ENCODE measurements around the gene CR1L. TPM values are rescaled to one million over a fixed set of nuclear protein-coding genes. Genes with fewer than 3 reads are reported as not detected.
"Not testable (repeated sequence)": the region's sequence is repeated elsewhere in the genome, so short reads cannot be mapped to it uniquely, and the experiment has no call there.

CR1L gene
- total RNA-seq, 1 donor from 2014 or later, result not detected

DNA sequence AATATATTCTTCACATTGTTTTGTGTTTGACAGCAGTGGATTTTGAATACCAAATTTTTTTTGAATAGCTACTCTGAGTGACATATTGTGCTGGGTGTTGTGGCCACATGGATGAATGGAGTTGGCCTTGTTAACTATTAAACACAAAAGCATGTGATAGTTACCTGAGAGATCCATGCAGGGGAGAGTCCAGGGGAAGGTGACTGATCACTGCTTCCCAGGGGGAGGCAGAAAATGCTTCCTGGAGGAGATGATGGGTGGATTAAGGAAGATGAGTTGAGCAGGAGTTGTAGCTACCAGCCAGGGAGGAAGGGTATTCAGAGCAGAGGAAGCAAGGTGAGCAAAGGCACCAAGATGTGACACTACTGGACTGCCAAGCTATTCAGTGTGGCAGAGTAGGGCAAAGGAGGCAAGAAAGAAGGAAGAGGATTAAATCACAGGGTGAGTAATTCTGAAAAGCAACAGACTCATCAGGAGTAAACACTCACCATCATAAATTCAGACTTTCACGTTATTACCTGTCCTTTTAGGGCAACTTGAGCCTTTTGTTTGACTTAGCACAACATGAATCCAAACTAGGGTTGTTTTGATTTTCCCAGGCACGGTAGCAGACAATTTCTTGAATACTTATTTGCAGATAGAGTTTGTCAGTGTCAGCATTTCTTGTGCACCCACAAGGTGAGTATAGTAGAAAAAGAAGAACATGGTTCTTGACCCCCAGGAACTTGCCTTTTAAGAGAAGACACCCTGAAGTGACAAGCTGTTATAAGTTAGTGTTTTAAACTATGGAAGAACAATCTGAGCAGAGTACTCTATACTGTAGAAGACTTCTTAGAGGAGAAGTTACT lies 111.1 kb downstream of the CR1L start:
- TF ChIP-seq, protein P1, sequence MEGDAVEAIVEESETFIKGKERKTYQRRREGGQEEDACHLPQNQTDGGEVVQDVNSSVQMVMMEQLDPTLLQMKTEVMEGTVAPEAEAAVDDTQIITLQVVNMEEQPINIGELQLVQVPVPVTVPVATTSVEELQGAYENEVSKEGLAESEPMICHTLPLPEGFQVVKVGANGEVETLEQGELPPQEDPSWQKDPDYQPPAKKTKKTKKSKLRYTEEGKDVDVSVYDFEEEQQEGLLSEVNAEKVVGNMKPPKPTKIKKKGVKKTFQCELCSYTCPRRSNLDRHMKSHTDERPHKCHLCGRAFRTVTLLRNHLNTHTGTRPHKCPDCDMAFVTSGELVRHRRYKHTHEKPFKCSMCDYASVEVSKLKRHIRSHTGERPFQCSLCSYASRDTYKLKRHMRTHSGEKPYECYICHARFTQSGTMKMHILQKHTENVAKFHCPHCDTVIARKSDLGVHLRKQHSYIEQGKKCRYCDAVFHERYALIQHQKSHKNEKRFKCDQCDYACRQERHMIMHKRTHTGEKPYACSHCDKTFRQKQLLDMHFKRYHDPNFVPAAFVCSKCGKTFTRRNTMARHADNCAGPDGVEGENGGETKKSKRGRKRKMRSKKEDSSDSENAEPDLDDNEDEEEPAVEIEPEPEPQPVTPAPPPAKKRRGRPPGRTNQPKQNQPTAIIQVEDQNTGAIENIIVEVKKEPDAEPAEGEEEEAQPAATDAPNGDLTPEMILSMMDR (IDR thresholded peaks at IDR 0.05), result no peak
- Mint-ChIP-seq H3K9me3 (ENCODE audit: low read depth) (no peaks in the 10 kb centered on the region), H3K4me1 (ENCODE audit: low read depth) (peaks cover 35% of the 10 kb centered on the region), H3K27ac (ENCODE audit: unreplicated experiment) (no peak overlapping the region), H3K27me3 (ENCODE audit: low read depth) (no peaks in the 10 kb centered on the region), H3K4me3 (ENCODE audit: unreplicated experiment) (no peak overlapping the region), H3K36me3 (ENCODE audit: low read depth) (peaks cover 7% of the 10 kb centered on the region)
- no peak for DNase-seq (ENCODE audit: low spot score)

DNA sequence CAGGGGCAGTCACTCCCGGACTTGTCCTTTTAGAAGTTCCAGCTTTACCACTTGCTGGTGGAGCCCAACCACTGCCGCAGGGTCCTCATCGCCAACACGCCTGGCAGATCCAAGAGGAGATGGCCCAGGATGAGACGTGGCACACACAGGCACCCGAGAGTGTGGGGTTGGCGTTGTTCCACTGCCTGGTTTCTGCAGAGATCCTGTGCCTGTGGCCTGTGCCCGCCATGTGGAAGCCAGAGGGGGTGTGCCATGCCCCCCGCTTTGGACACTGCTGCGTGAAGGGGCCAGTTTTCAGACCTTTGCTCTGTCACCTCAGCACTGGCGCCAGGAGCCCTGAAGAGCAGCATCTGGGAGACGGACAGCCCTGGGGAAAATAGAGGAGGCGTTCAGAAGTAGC lies 117.7 kb downstream of the CR1L start:
- no peak overlapping the region for H3K27ac Mint-ChIP-seq (ENCODE audit: unreplicated experiment)
- DNase-seq (ENCODE audit: low spot score), result peak; percentile 86
- H3K9me3 Mint-ChIP-seq (ENCODE audit: low read depth), result no peaks in the 10 kb centered on the region
- H3K4me1 Mint-ChIP-seq (ENCODE audit: low read depth), result peaks cover 7% of the 10 kb centered on the region
- no peaks in the 10 kb centered on the region for H3K27me3 Mint-ChIP-seq (ENCODE audit: low read depth)
- H3K4me3 Mint-ChIP-seq (ENCODE audit: unreplicated experiment), result no peak overlapping the region
- TF ChIP-seq, protein P1 (IDR thresholded peaks at IDR 0.05), result no peak
- H3K36me3 Mint-ChIP-seq (ENCODE audit: low read depth), result peaks cover 30% of the 10 kb centered on the region

DNA sequence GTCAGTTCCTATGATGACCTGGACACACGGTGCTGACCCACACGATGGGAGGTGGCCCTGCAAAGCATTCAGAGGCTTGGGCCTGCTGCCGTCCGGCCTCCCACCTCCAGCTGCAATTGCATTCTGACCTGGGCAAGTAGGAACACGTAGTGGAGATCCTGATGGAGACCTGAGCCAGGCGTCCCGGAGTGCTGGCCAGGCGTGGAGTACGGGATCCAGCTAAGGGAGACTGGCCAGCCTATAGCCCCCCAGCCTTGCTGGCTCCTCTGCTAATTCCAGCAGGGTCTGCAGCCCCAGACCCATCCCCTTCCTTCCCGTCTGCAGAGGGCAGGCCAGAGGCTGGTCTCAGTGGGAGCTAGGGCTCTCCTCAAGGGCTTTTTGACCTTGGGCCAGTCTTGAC lies 118.2 kb downstream of the CR1L start:
- DNase-seq (ENCODE audit: low spot score), result no peak
- H3K27me3 Mint-ChIP-seq (ENCODE audit: low read depth), result no peaks in the 10 kb centered on the region
- no peak overlapping the region for H3K27ac Mint-ChIP-seq (ENCODE audit: unreplicated experiment)
- H3K4me1 Mint-ChIP-seq (ENCODE audit: low read depth), result peaks cover 9% of the 10 kb centered on the region
- no peaks in the 10 kb centered on the region for H3K9me3 Mint-ChIP-seq (ENCODE audit: low read depth)
- H3K4me3 Mint-ChIP-seq (ENCODE audit: unreplicated experiment), result no peak overlapping the region
- TF ChIP-seq, protein P1 (IDR thresholded peaks at IDR 0.05), result no peak
- peaks cover 30% of the 10 kb centered on the region for H3K36me3 Mint-ChIP-seq (ENCODE audit: low read depth)

DNA sequence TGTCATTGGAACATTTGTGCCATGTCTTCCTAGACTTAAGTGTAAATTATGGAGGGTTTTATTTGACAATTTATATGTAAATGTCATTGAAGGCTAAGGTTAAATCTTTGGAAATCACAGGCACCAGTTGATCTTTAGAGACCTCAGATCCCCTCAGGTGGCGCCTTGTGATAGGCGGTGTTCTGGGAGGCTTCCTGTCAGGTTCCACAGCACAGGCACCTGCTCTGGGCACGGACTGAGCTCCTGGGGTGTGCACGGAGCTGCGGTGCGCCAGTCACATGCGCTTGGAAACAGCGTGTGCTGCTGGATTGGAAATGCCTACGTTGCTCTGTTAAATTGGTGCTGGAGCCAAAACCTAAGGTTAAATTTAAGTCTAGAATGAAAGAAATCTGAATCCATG lies 119.0 kb downstream of the CR1L start:
- no peak overlapping the region for H3K4me3 Mint-ChIP-seq (ENCODE audit: unreplicated experiment)
- no peak overlapping the region for H3K27ac Mint-ChIP-seq (ENCODE audit: unreplicated experiment)
- H3K36me3 Mint-ChIP-seq (ENCODE audit: low read depth), result peaks cover 30% of the 10 kb centered on the region
- H3K27me3 Mint-ChIP-seq (ENCODE audit: low read depth), result no peaks in the 10 kb centered on the region
- TF ChIP-seq, protein P1 (IDR thresholded peaks at IDR 0.05), result no peak
- peaks cover 9% of the 10 kb centered on the region for H3K4me1 Mint-ChIP-seq (ENCODE audit: low read depth)
- DNase-seq (ENCODE audit: low spot score), result no peak
- no peaks in the 10 kb centered on the region for H3K9me3 Mint-ChIP-seq (ENCODE audit: low read depth)

DNA sequence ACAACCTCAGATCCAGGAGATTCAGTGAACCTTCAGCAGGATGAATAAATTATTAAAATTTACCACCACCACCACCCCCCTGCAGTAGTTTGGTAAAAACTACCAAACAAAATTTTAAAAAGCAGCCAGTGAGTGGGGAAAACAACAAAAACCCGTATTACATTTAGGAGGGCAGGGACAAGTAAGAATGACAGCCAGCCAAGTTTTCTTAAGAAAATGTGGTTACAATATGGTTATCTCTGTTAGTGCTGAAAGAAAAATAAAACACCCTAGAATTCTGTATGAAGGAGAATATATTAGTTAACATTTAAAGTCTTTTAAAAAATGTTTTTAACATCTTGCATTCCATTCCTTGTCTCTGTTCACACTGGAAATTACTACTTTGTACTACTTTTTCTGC lies 121.6 kb downstream of the CR1L start:
- H3K4me1 Mint-ChIP-seq (ENCODE audit: low read depth), result peaks cover 9% of the 10 kb centered on the region
- TF ChIP-seq, protein P1 (IDR thresholded peaks at IDR 0.05), result no peak
- no peak for DNase-seq (ENCODE audit: low spot score)
- H3K4me3 Mint-ChIP-seq (ENCODE audit: unreplicated experiment), result no peak overlapping the region
- peaks cover 4% of the 10 kb centered on the region for H3K9me3 Mint-ChIP-seq (ENCODE audit: low read depth)
- H3K27me3 Mint-ChIP-seq (ENCODE audit: low read depth), result no peaks in the 10 kb centered on the region
- H3K27ac Mint-ChIP-seq (ENCODE audit: unreplicated experiment), result no peak overlapping the region
- H3K36me3 Mint-ChIP-seq (ENCODE audit: low read depth), result peaks cover 34% of the 10 kb centered on the region

DNA sequence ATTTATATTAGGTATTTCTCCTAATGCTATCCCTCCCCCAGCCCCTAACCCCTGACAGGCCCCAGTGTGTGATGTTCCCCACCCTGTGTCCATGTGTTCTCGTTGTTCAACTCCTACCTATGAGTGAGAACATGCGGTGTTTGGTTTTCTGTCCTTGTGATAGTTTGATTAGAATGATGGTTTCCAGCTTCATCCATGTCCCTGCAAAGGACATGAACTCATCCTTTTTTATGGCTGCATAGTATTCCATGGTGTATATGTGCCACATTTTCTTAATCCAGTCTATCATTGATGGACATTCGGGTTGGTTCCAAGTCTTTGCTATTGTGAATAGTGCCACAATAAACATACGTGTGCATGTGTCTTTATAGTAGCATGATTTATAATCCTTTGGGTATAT lies 125.6 kb downstream of the CR1L start:
- H3K4me1 Mint-ChIP-seq (ENCODE audit: low read depth); DNase-seq (ENCODE audit: low spot score); H3K9me3 Mint-ChIP-seq (ENCODE audit: low read depth); H3K27me3 Mint-ChIP-seq (ENCODE audit: low read depth); H3K4me3 Mint-ChIP-seq (ENCODE audit: unreplicated experiment); H3K27ac Mint-ChIP-seq (ENCODE audit: unreplicated experiment): not testable (repeated sequence)
- H3K36me3 Mint-ChIP-seq (ENCODE audit: low read depth), result peaks cover 33% of the 10 kb centered on the region

Data from chondrocyte (in vitro differentiated cells).